EH (cell line): ENCODE results near the gene LIPI.
"Not testable (repeated sequence)": the region's sequence is repeated elsewhere in the genome, so short reads cannot be mapped to it uniquely, and the experiment has no call there.

Source experiments
- DNase-seq: peaks from one replicate; pipeline ENCODE4 v3.0.0-alpha.2; 2015; ENCODE audit warnings: low read depth

LIPI gene

GRCh38 chr21:14073615-14074014 is 137.1 kb downstream of the LIPI start:
- DNase-seq, result no peak

- no peak for DNase-seq
Measured at GRCh38 chr21:14072761-14073535, 137.8 kb downstream of the LIPI start.

- DNase-seq, result no peak
Measured at GRCh38 chr21:14071902-14072734, 138.6 kb downstream of the LIPI start.

GRCh38 chr21:14070968-14071367 is 139.8 kb downstream of the LIPI start:
- DNase-seq, result no peak

GRCh38 chr21:14070049-14070893 is 140.5 kb downstream of the LIPI start:
- DNase-seq, result no peak

- DNase-seq, result no peak
Measured at GRCh38 chr21:14064296-14064645, 146.5 kb downstream of the LIPI start.

DNA sequence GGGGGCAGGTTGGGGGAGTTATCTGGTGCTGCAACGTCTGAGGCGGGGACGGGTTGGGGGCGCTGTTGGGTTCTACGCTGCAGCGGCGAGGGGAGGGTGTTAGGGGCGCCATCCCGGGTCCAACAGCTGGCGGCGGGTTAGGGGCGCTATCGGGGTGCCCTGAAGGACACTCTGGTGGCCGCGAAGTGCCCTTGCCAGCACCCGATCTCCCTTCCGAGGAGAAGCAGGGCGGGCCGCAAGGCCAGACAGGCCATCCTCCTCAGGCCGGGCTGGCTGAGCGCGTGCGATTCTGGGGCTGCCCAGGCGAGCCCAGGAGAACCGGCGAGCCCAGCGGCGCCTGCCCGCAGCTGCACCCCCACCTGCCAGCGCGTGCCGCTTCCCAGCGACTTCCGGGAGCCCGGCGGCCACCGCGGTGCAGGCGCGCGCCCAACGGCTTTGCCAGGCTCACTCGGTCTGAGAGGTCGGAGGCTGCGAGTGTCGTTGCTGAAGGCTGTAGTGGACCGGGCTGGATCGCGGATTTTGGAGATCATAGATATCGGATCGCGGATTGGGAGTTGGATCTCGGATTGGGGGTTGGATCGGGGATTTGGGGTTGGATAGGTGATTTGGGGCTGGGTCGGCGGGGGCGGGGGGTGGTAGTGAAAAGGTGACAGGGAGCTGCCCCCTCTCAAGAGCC is 147.0 kb downstream of the LIPI start:
- not testable (repeated sequence) for DNase-seq

DNA sequence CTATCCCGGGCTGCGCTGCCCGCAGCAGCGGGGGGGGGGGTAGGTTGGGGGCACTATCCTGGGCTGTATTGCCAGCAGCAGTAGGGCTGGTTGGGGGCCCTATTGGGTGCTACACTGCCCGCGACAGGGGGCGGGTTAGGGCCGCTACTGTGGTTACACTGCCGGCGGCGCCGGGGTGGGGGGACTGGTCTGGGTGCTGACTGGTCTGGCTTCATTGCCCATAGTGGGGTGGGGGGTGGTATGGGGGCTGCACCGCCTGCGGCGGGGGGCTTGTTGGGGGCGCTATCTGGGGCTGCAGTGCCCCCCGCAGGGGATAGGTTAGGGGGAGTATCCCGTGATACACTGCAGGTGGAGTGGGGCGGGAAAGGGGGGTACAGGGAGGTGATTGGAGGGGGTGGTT is 148.1 kb downstream of the LIPI start:
- DNase-seq, result not testable (repeated sequence)

- DNase-seq, result not testable (repeated sequence)
Measured at GRCh38 chr21:14061820-14062219, 148.9 kb downstream of the LIPI start.

DNA sequence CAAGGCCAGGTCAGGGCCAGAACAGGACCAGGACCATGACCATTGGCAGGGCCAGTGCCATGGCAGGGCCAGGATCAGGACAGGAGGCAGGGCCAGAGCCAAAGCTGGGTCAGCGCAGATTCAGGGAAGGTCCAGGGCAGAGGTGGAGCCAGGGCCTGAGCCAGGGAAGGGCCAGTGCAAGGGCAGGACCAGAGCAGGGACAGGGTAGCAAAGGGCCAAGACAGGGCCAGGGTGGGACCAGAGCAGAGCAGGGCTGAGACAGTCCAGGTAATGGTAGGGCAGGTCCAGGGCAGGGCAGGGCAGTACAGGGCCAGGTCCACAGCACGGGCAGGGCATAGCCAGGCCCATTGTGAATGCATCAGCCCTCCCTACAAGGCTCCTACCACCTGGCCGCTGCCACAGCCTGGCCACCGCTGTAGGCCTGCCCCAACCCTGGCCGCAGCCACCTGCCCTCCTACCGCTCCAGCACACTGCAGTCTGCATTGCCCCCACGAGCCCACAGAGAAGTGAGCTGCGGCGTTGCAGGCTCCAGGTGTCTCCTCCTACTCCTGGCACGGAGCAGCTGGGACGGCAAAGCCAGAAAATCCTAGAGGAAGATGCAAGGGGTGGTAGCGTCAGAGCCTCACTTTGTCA is 151.6 kb downstream of the LIPI start:
- DNase-seq, result not testable (repeated sequence)
